Measurements from ENCODE around the gene SP4.

SP4 gene

GRCh38 chr7:21408481-21408820 is 19.4 kb upstream of the SP4 start:
- no peak for DNase-seq
- H3K27ac ChIP-seq = no peak overlapping the region
- no peaks in the 10 kb centered on the region for H3K4me1 ChIP-seq
- intact Hi-C loops (cut with DNase I; ENCODE audit: low total_unique reads) = no loop called here
- H3K9me3 ChIP-seq = no peaks in the 10 kb centered on the region
- no peaks in the 10 kb centered on the region for H3K36me3 ChIP-seq
- H3K27me3 ChIP-seq = no peaks in the 10 kb centered on the region
- TF ChIP-seq, protein P1, sequence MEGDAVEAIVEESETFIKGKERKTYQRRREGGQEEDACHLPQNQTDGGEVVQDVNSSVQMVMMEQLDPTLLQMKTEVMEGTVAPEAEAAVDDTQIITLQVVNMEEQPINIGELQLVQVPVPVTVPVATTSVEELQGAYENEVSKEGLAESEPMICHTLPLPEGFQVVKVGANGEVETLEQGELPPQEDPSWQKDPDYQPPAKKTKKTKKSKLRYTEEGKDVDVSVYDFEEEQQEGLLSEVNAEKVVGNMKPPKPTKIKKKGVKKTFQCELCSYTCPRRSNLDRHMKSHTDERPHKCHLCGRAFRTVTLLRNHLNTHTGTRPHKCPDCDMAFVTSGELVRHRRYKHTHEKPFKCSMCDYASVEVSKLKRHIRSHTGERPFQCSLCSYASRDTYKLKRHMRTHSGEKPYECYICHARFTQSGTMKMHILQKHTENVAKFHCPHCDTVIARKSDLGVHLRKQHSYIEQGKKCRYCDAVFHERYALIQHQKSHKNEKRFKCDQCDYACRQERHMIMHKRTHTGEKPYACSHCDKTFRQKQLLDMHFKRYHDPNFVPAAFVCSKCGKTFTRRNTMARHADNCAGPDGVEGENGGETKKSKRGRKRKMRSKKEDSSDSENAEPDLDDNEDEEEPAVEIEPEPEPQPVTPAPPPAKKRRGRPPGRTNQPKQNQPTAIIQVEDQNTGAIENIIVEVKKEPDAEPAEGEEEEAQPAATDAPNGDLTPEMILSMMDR (IDR thresholded peaks at IDR 0.05) = no peak
- H3K4me3 ChIP-seq = no peak overlapping the region

- H3K4me3 ChIP-seq = no peak overlapping the region
- no peak overlapping the region for H3K27ac ChIP-seq
- no peaks in the 10 kb centered on the region for H3K27me3 ChIP-seq
- no peaks in the 10 kb centered on the region for H3K36me3 ChIP-seq
- H3K4me1 ChIP-seq = no peaks in the 10 kb centered on the region
- no peaks in the 10 kb centered on the region for H3K9me3 ChIP-seq
- no peak for DNase-seq
- TF ChIP-seq, protein P1 (IDR thresholded peaks at IDR 0.05) = no peak
- intact Hi-C loops (cut with DNase I; ENCODE audit: low total_unique reads) = no loop called here
Measured at GRCh38 chr7:21412410-21412851, 15.5 kb upstream of the SP4 start.

- intact Hi-C loops (cut with DNase I; ENCODE audit: low total_unique reads) = no loop called here
- Histone ChIP-seq H3K36me3 (no peaks in the 10 kb centered on the region), H3K9me3 (no peaks in the 10 kb centered on the region), H3K27ac (no peak overlapping the region), H3K4me1 (no peaks in the 10 kb centered on the region), H3K27me3 (no peaks in the 10 kb centered on the region), H3K4me3 (no peak overlapping the region)
- no peak for DNase-seq
- TF ChIP-seq, protein P1 (IDR thresholded peaks at IDR 0.05) = no peak
Measured at GRCh38 chr7:21412957-21413356, 14.9 kb upstream of the SP4 start.

GRCh38 chr7:21413502-21413901 is 14.4 kb upstream of the SP4 start:
- Histone ChIP-seq H3K4me1 (no peaks in the 10 kb centered on the region), H3K27me3 (no peaks in the 10 kb centered on the region), H3K4me3 (no peak overlapping the region), H3K36me3 (no peaks in the 10 kb centered on the region), H3K9me3 (no peaks in the 10 kb centered on the region), H3K27ac (no peak overlapping the region)
- intact Hi-C loops (cut with DNase I; ENCODE audit: low total_unique reads) = no loop called here
- TF ChIP-seq, protein P1 (IDR thresholded peaks at IDR 0.05) = no peak
- no peak for DNase-seq

DNA sequence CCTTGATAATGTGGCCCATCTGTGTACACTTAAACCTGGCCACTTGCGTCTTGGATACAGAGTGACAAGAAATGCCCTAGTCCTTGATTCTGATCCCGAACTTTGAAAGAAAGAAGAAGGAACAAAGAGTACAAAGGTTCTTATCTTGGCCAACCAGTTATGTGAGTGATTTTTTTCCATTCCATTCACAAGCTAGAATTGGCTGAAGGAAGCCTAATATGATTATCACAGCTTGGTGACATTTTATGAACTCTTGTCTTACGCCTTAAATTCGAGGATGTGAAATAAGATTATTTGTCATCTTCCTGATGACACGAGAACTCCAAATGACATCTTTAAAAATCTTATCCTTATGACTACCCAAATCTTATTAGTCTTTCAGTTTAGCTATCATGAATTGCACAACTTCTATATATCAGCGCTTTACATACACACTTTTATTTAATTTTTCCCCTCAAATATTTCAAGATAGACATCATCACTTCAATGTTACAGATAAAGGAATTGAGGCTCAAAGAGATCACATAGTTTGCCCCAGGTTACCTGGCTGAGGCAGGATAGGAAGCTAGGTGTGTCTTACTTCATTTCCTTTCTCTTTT is 13.0 kb upstream of the SP4 start:
- Histone ChIP-seq H3K27ac (no peak overlapping the region), H3K9me3 (no peaks in the 10 kb centered on the region), H3K4me1 (no peaks in the 10 kb centered on the region), H3K4me3 (no peak overlapping the region), H3K36me3 (no peaks in the 10 kb centered on the region), H3K27me3 (peaks cover 0 to 3% of the 10 kb centered on the region in 2 donors)
- intact Hi-C loops (cut with DNase I; ENCODE audit: low total_unique reads) = no loop called here
- no peak for DNase-seq
- TF ChIP-seq, protein P1 (IDR thresholded peaks at IDR 0.05) = no peak

GRCh38 chr7:21417647-21418046 is 10.2 kb upstream of the SP4 start:
- DNase-seq = no peak
- Histone ChIP-seq H3K36me3 (no peaks in the 10 kb centered on the region), H3K4me1 (no peaks in the 10 kb centered on the region), H3K27me3 (peaks cover 0 to 5% of the 10 kb centered on the region in 2 donors), H3K27ac (no peak overlapping the region), H3K4me3 (no peak overlapping the region), H3K9me3 (no peaks in the 10 kb centered on the region)
- intact Hi-C loops (cut with DNase I; ENCODE audit: low total_unique reads) = no loop called here
- TF ChIP-seq, protein P1 (IDR thresholded peaks at IDR 0.05) = no peak
